HG02885 (cell line): ENCODE data around the gene NLE1.

Experiments
- ATAC-seq: cut with Tn5 transposase; IDR thresholded peaks from one replicate; pipeline ENCODE4 v1.9.1; 2021; ENCODE audit warnings: mild to moderate bottlenecking; ENCODE audit not compliant: unreplicated experiment, poor library complexity

Gene NLE1

DNA sequence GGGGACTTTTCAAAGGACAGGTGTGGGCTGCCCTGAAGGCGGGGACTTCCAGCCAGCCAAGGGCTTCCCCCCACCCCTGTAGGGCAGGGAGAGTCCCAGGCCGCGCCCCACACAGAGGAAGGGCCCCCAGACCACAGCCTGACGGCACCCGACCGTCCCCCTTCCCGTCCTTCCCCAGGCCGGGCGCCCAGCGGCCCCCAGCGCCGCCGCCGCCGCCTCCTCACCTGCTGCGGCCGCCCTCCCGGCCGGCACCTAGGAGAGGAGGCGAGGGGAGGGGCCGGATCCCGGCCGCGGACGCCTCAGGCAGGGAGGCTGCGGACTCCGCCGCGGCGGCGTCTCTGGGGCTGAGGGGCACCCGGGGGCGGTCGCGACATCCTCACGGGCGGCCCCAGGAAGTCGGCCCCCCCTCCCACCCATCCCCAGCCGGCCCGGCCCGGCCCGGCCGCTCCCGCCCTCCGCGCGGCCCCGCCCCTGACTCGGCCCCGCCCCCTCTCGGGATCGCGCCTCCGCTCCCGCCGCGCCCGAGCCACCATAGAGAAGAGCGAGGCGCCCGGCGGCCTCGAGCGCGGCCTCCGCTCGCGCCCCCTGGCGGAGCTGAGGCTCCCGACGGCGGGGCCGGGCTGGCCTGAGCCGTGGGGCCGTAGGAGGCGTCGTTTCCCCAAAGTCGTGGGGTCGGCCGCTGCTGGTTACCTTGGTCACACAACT lies 53.1 kb downstream of the NLE1 start:
- ATAC-seq = peak; percentile 76

DNA sequence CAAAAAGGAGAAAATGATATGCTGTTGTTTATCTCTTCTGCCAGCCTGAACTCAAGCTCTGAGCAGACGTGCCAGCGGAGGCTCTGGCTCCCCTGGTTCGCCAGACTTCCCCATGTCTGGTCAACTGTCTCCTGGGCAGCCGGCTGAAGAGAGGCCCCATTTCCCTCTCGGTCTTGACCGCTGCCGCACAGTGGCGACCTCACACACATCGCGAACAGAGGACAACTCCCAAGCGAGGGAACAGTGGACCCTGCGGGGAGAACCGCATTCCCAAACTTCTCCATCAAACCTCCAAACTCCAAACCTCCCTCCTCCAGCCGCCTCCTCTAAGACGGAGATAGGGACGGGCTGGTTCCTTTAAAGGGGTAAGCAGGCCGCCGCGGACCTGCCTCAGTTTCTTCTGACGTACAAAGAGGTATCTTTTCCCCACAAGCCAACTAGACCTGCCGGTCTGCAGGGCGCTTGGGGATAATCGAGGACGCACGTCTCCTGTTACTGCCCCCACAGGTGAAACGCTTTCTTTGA lies 53.7 kb downstream of the NLE1 start:
- ATAC-seq = peak; percentile 3

DNA sequence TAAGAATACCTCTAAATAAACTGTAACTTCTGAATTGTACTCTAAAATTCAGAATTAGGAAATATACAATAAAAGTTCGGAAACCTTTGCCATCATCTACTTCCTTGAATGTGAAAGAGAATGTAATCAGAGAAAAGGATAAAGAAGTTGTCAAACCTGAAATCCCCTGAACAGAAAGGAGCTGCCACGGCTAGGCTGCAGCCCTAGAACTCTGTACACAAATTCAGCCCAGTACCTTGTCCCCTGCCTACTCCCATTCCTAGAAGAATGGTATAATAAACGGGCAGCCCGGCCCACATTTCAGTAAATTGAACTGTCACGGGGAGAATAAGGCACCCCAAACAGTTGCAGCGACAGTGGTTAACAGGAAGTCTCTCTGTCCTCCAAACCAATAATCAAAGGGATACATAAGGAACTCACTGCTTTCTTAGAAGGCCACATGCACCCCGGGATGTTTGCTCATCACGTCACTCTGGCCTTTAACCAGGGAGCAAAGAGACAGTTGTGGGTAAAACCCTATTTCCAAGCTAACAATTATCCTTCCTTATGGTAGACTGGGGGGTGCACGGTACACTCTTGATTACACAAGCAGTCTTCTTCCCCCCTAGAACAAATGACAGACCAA lies 54.3 kb downstream of the NLE1 start:
- no peak for ATAC-seq

DNA sequence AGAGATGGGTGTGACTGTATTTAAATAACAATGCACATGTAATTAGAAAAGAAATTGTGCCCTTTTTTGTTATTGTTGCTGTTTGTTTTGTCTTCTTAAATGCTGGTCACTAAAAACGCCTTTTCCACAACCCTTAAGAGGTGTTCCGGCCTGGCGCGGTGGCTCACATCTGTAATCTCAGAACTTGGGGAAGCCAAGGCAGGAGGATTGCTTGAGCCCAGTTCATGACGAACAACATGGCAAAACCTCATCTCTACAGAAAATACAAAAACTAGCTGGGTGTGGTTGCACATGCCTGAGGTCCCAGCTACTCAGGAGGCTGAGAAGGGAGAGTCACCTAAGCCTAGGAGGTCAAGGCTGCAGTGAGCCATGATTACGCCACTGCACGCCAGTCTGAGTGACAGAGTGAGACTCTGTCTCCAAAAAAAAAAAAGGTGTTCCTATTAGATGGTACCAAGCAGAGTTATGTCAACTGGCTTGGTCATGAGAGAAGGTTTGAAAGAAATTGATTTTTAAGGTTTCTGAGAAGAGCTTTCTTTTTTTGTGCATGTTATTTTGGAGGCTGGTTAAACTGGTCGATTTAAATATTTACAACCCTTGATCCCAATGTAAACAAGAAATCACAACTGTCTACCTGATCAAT lies 55.1 kb downstream of the NLE1 start:
- ATAC-seq = no peak

DNA sequence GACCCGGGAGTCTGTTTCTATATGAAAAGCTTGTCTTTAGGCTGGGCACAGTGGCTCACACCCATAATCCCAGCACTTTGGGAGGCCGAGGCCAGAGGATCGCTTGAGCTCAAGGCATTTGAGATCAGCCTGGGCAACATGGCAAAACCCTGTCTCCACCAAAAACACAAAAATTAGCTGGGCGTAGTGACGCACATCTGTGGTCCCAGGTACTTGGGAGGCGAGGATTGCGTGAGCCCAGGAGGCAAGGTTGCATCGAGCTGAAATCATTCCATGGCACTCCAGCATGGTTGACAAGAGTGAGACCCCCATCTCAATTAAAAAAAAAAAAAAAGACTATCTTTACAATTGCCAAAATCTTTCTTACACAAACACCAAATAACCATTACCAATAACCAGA lies 55.9 kb downstream of the NLE1 start:
- no peak for ATAC-seq

DNA sequence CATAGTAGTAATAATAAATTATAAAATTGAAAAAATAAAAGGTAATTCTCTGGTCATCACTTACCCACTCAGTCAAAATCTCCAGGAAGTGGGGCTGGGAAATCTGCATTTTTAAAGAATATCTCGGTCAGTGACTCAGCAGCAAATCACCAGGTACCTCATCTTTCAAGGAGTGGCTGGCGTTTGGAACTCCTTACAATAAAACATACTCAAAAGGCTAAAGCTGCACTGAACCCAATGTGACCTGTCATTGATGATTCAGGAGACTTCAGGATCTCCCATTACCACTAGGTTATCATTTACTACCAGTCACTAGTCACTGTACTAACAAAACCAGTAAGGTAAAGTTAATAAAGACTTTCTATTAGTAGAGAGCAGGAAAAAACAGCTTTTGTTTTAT lies 57.1 kb downstream of the NLE1 start:
- no peak for ATAC-seq

DNA sequence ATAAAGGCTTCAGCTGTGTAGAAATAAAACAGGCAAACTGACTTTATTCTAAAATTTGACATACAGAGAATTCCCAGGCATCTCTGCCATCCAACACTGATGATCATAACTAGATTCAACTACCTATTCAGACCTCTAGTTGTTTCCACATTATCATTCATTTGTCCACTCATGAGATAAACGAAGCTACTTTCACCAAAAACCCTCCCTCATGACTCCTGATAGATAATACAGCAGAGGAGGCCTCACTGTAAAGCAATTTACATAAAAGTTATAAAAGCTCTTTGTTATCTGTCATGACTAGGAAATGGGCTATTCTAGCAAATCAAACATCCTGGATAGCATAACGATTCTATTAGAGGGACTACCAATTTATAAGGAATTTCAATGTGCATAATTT lies 59.0 kb downstream of the NLE1 start:
- ATAC-seq = no peak

DNA sequence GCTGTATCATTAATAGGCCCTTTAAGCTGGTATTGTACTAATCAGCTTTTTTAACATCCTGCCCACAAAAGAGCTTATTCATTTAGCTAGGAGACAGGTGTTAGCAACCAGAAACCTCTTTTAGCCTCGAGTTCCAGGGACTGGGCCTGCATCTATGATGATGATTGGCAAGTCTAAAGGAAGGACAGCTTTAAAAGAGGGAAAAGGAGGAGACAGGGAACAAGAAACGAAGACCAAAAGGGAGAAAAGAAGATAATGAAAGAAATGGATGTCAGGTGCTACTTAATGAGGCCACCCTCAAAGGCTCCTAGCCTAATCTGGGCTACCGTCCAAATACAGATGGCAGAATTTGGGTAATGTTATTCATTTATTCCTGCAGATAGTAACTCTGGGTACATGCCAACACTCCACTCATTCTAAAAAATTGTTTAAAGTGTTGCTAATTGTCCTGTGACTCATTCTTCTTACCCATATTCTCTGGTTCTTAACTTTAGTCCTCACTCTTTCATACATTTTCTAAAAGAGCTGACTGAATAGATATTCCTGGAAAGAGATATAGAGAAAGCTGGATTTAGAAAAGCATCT lies 59.9 kb downstream of the NLE1 start:
- no peak for ATAC-seq

DNA sequence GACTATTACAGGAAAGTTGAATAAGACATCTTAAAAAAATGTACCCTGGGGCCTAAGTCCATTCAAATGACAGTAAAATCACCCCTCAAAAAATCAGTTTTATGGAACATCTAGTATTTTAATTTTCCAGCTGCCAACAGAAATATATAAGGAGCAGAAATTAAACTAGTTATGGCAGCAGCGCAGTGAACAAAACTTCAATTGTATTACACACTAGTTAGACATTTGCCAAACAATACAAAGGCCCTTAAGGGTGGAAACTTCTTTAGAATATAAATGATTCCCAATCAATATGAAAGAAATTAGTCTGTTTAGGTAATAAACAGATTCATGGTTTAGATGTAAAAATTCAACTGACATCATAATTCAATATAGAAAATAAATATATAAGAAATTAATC lies 60.5 kb downstream of the NLE1 start:
- ATAC-seq = no peak

DNA sequence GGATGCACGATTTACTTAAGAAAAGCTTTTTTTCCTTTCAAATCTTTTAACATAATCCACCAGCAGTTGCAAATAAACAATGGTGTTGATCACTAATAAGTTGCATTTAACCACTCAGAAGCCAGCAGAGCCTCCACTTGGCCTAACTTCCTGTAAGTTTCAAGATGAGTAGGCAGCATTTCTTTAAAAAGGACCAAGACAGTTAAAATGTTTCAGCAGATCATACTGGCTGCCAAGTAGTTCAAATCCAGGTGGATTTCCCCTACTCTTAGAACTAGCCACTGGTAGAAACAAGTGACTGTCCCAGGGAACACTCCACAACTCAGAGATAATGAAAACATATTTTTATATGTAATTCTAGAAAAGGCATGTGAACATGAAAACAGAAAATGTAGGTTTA lies 61.6 kb downstream of the NLE1 start:
- peak; percentile 54 for ATAC-seq

DNA sequence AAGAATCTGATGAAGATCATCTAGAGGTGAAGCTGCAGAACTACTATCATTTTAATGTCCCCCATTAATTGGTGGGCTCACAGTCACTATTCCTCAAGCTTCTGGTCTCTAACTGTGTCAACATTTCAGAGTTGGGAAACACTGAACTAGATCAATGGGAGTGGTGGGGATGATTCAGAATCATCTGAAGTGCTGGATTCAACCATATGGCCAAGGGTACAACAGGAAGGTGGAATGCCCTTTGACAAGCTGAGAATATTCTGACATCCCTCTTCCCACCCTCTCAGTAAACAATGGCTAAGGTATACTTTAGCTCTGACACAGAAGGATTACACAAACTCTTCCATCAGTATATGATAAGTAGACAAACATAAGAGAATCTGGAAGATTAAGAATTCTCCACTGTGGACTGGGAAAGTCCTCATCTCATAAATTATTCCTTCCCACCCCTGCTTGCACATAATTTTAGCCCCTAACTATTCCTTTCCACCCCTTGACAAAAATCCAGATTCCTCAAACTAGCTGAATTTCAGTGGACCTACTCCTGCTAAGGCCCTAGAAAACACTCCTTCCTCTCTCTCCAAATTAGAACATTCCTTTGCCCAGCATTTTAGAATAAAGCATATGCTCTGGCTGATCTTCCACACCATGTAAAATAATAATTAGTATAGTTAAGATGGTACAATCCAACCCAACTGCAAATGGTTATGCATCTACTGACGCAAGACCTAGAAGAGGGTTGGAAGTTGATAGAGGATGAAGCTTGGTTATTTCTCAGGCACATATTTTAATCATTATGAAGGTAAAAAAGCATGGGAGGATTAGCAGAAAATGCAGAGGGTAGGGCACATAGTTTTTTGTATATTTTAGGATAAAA lies 62.3 kb downstream of the NLE1 start:
- no peak for ATAC-seq
